ENCODE results near the gene CFAP68. TPM values are rescaled to one million over a fixed set of nuclear protein-coding genes. Genes with fewer than 3 reads are reported as not detected.

Gene CFAP68
- total RNA-seq, 1 donor from 2014 or later: 22.3 TPM

GRCh38 chr11:111913031-111913861 lies 33.9 kb downstream of the CFAP68 start:
- H3K36me3 Mint-ChIP-seq (ENCODE audit: low read depth): no peaks in the 10 kb centered on the region

GRCh38 chr11:111913997-111914396 lies 34.7 kb downstream of the CFAP68 start:
- Mint-ChIP-seq H3K4me3 (no peak overlapping the region), H3K27me3 (ENCODE audit: insufficient read depth) (peaks cover 47% of the 10 kb centered on the region), H3K27ac (no peak overlapping the region), H3K36me3 (ENCODE audit: low read depth) (no peaks in the 10 kb centered on the region), H3K9me3 (no peaks in the 10 kb centered on the region), H3K4me1 (ENCODE audit: low read depth) (no peaks in the 10 kb centered on the region)
- DNase-seq (ENCODE audit: low spot score): no peak
- intact Hi-C loops (cut with micrococcal nuclease): no loop called here

More at GRCh38 chr11:111913031-111913861, 33.9 kb downstream of the CFAP68 start:
- DNase-seq (ENCODE audit: low spot score): no peak
- Mint-ChIP-seq H3K4me1 (ENCODE audit: low read depth) (no peaks in the 10 kb centered on the region), H3K4me3 (no peak overlapping the region), H3K27me3 (ENCODE audit: insufficient read depth) (peaks cover 47% of the 10 kb centered on the region), H3K27ac (no peak overlapping the region), H3K9me3 (no peaks in the 10 kb centered on the region)
- intact Hi-C loops (cut with micrococcal nuclease): no loop called here

GRCh38 chr11:111916768-111917167 lies 37.4 kb downstream of the CFAP68 start:
- H3K27me3 Mint-ChIP-seq (ENCODE audit: insufficient read depth): peaks cover 35% of the 10 kb centered on the region
- H3K27ac Mint-ChIP-seq: no peak overlapping the region
- no peaks in the 10 kb centered on the region for H3K36me3 Mint-ChIP-seq (ENCODE audit: low read depth)
- intact Hi-C loops (cut with micrococcal nuclease): no loop called here
- H3K4me1 Mint-ChIP-seq (ENCODE audit: low read depth): no peaks in the 10 kb centered on the region
- no peak overlapping the region for H3K4me3 Mint-ChIP-seq
- no peak for DNase-seq (ENCODE audit: low spot score)
- no peaks in the 10 kb centered on the region for H3K9me3 Mint-ChIP-seq

- intact Hi-C loops (cut with micrococcal nuclease): no loop called here
- peaks cover 33% of the 10 kb centered on the region for H3K27me3 Mint-ChIP-seq (ENCODE audit: insufficient read depth)
- H3K9me3 Mint-ChIP-seq: no peaks in the 10 kb centered on the region
- H3K4me3 Mint-ChIP-seq: no peak overlapping the region
- no peaks in the 10 kb centered on the region for H3K4me1 Mint-ChIP-seq (ENCODE audit: low read depth)
- no peak for DNase-seq (ENCODE audit: low spot score)
- no peak overlapping the region for H3K27ac Mint-ChIP-seq
- no peaks in the 10 kb centered on the region for H3K36me3 Mint-ChIP-seq (ENCODE audit: low read depth)
Observed at GRCh38 chr11:111917312-111917711, 38.0 kb downstream of the CFAP68 start.

GRCh38 chr11:111917788-111918187 lies 38.4 kb downstream of the CFAP68 start:
- Mint-ChIP-seq H3K36me3 (ENCODE audit: low read depth) (no peaks in the 10 kb centered on the region), H3K4me3 (no peak overlapping the region), H3K9me3 (no peaks in the 10 kb centered on the region), H3K27me3 (ENCODE audit: insufficient read depth) (peaks cover 34% of the 10 kb centered on the region), H3K27ac (no peak overlapping the region), H3K4me1 (ENCODE audit: low read depth) (no peaks in the 10 kb centered on the region)
- intact Hi-C loops (cut with micrococcal nuclease): no loop called here
- no peak for DNase-seq (ENCODE audit: low spot score)

GRCh38 chr11:111918390-111919256 lies 39.3 kb downstream of the CFAP68 start, which contains the start of gene C11orf52:
Gene C11orf52, plus strand, starts transcription at chr11:111918913. Its CDS starts 60 bp downstream, at chr11:111918973.
- Mint-ChIP-seq H3K4me1 (ENCODE audit: low read depth) (no peaks in the 10 kb centered on the region), H3K27ac (no peak within 1 kb of the TSS), H3K9me3 (no peaks in the 10 kb centered on the region), H3K36me3 (ENCODE audit: low read depth) (no peaks in the 10 kb centered on the region), H3K4me3 (no peak within 1 kb of the TSS), H3K27me3 (ENCODE audit: insufficient read depth) (peaks cover 36% of the 10 kb centered on the region)
- intact Hi-C loops (cut with micrococcal nuclease): no loop called here
- no peak for DNase-seq (ENCODE audit: low spot score)

GRCh38 chr11:111920908-111921307 lies 41.6 kb downstream of the CFAP68 start:
- Mint-ChIP-seq H3K4me3 (no peak overlapping the region), H3K4me1 (ENCODE audit: low read depth) (peaks cover 4% of the 10 kb centered on the region), H3K27me3 (ENCODE audit: insufficient read depth) (peaks cover 25% of the 10 kb centered on the region), H3K36me3 (ENCODE audit: low read depth) (no peaks in the 10 kb centered on the region), H3K27ac (no peak overlapping the region), H3K9me3 (no peaks in the 10 kb centered on the region)
- DNase-seq (ENCODE audit: low spot score): no peak
- intact Hi-C loops (cut with micrococcal nuclease): loop anchor here (2.0 kb wide), 1 partner anchor 22 kb away; no protein-coding TSS in a partner anchor

GRCh38 chr11:111921541-111922230 lies 42.3 kb downstream of the CFAP68 start:
- no peak for DNase-seq (ENCODE audit: low spot score)
- intact Hi-C loops (cut with micrococcal nuclease): loop anchor here (2.0 kb wide), 1 partner anchor 23 kb away; no protein-coding TSS in a partner anchor
- no peaks in the 10 kb centered on the region for H3K9me3 Mint-ChIP-seq
- H3K4me3 Mint-ChIP-seq: no peak overlapping the region
- H3K4me1 Mint-ChIP-seq (ENCODE audit: low read depth): peaks cover 11% of the 10 kb centered on the region
- no peak overlapping the region for H3K27ac Mint-ChIP-seq
- H3K36me3 Mint-ChIP-seq (ENCODE audit: low read depth): no peaks in the 10 kb centered on the region
- peaks cover 19% of the 10 kb centered on the region for H3K27me3 Mint-ChIP-seq (ENCODE audit: insufficient read depth)

GRCh38 chr11:111922803-111923202 lies 43.5 kb downstream of the CFAP68 start:
- no peak for DNase-seq (ENCODE audit: low spot score)
- Mint-ChIP-seq H3K27ac (no peak overlapping the region), H3K27me3 (ENCODE audit: insufficient read depth) (peaks cover 19% of the 10 kb centered on the region), H3K9me3 (no peaks in the 10 kb centered on the region), H3K4me3 (no peak overlapping the region), H3K36me3 (ENCODE audit: low read depth) (no peaks in the 10 kb centered on the region), H3K4me1 (ENCODE audit: low read depth) (peaks cover 17% of the 10 kb centered on the region)
- intact Hi-C loops (cut with micrococcal nuclease): no loop called here

GRCh38 chr11:111923351-111923788 lies 44.0 kb downstream of the CFAP68 start:
- no peaks in the 10 kb centered on the region for H3K9me3 Mint-ChIP-seq
- H3K36me3 Mint-ChIP-seq (ENCODE audit: low read depth): no peaks in the 10 kb centered on the region
- intact Hi-C loops (cut with micrococcal nuclease): no loop called here
- no peak overlapping the region for H3K4me3 Mint-ChIP-seq
- no peak overlapping the region for H3K27ac Mint-ChIP-seq
- H3K4me1 Mint-ChIP-seq (ENCODE audit: low read depth): peaks cover 17% of the 10 kb centered on the region
- peaks cover 19% of the 10 kb centered on the region for H3K27me3 Mint-ChIP-seq (ENCODE audit: insufficient read depth)
- no peak for DNase-seq (ENCODE audit: low spot score)

- peaks cover 19% of the 10 kb centered on the region for H3K27me3 Mint-ChIP-seq (ENCODE audit: insufficient read depth)
- intact Hi-C loops (cut with micrococcal nuclease): no loop called here
- H3K36me3 Mint-ChIP-seq (ENCODE audit: low read depth): no peaks in the 10 kb centered on the region
- H3K4me1 Mint-ChIP-seq (ENCODE audit: low read depth): peaks cover 17% of the 10 kb centered on the region
- DNase-seq (ENCODE audit: low spot score): no peak
- H3K4me3 Mint-ChIP-seq: no peak overlapping the region
- H3K9me3 Mint-ChIP-seq: no peaks in the 10 kb centered on the region
- no peak overlapping the region for H3K27ac Mint-ChIP-seq
Observed at GRCh38 chr11:111923951-111924350, 44.6 kb downstream of the CFAP68 start.

- Mint-ChIP-seq H3K9me3 (no peaks in the 10 kb centered on the region), H3K36me3 (ENCODE audit: low read depth) (no peaks in the 10 kb centered on the region), H3K4me1 (ENCODE audit: low read depth) (peaks cover 17% of the 10 kb centered on the region), H3K27me3 (ENCODE audit: insufficient read depth) (peaks cover 22% of the 10 kb centered on the region), H3K27ac (peak overlapping the region; percentile 50), H3K4me3 (peak overlapping the region; percentile 68)
- intact Hi-C loops (cut with micrococcal nuclease): loop anchor here (1.0 to 5.0 kb wide), 8 partner anchors 19 to 1386 kb away; partner anchors contain the start of genes ALG9, BCO2, CFAP68 and FDXACB1
- DNase-seq (ENCODE audit: low spot score): no peak
Observed at GRCh38 chr11:111925953-111926352, 46.6 kb downstream of the CFAP68 start.
